ENCODE measurements around the gene NRXN3.

GRCh38 chr14:78989221-78989620, 819.0 kb downstream of the NRXN3 start:
- TF ChIP-seq POLR2A (IDR thresholded peaks at IDR 0.05) (no peak), CTCF (IDR thresholded peaks at IDR 0.05) (no peak), POLR2AphosphoS5 (IDR thresholded peaks at IDR 0.05) (no peak), EP300 (IDR thresholded peaks at IDR 0.05) (no peak)

Measured in stomach (tissue), 4 donors.